Keratinocyte (primary cell): ENCODE data around the gene CCDC146. TPM values are rescaled to one million over a fixed set of nuclear protein-coding genes. Genes with fewer than 3 reads are reported as not detected.

ENCODE experiments used
- DNase-seq: peaks from one replicate; pipeline ENCODE4 v3.0.0-alpha.2; 2011; ENCODE audit warnings: low read depth, missing footprints, low spot score
- FAIRE-seq: peaks from 2 replicates; lab custom pipeline; 2011; peaks lifted over from hg19 to GRCh38; lab: Jason Lieb, UNC
- H2AFZ ChIP-seq: 2 replicates; pipeline ENCODE4 v1.6.0; 2012; ENCODE audit warnings: low read length, control low read depth, inconsistent platforms; ENCODE audit not compliant: control insufficient read depth
- H3K27ac ChIP-seq: 2 replicates; pipeline ENCODE4 v1.5.1; 2011; ENCODE audit warnings: low read length; ENCODE audit not compliant: control insufficient read depth, insufficient read depth
- H3K27me3 ChIP-seq: 3 replicates; pipeline ENCODE4 v1.6.0; 2011; ENCODE audit warnings: low read length; ENCODE audit not compliant: control insufficient read depth, insufficient read depth; ENCODE audit errors: extremely low read depth
- H3K36me3 ChIP-seq, 2 experiments: 2 replicates in 1 of 2; 3 replicates in 1 of 2; pipeline ENCODE4 v1.5.1; 2011; ENCODE audit warnings: low read length in 2 of 2, mild to moderate bottlenecking in 1 of 2; ENCODE audit not compliant: control insufficient read depth in 2 of 2, insufficient read depth in 2 of 2; ENCODE audit errors: extremely low read depth in 1 of 2
- H3K4me1 ChIP-seq: 3 replicates; pipeline ENCODE4 v1.5.1; 2011; ENCODE audit warnings: low read length; ENCODE audit not compliant: control insufficient read depth, insufficient read depth; ENCODE audit errors: extremely low read depth
- H3K4me2 ChIP-seq: 3 replicates; pipeline ENCODE4 v1.6.0; 2011; ENCODE audit warnings: low read depth, low read length; ENCODE audit not compliant: control insufficient read depth, insufficient read depth; ENCODE audit errors: extremely low read depth
- H3K4me3 ChIP-seq, 3 experiments: fragments of 200-600 bp in 1 of 3; sonication (generic) in 1 of 3; 2 replicates in 2 of 3; 3 replicates in 1 of 3; pipeline ENCODE4 v1.5.1; 2011 to 2016; ENCODE audit warnings: low read length in 3 of 3, mild to moderate bottlenecking in 3 of 3, control low read depth in 2 of 3, inconsistent platforms in 1 of 3, low read depth in 1 of 3, mixed read lengths in 1 of 3, mixed run types in 1 of 3, moderate library complexity in 1 of 3; ENCODE audit not compliant: control insufficient read depth in 2 of 3, insufficient read depth in 2 of 3; ENCODE audit errors: extremely low read depth in 1 of 3
- H3K79me2 ChIP-seq: 2 replicates; pipeline ENCODE4 v1.6.0; 2012; ENCODE audit warnings: low read length; ENCODE audit not compliant: control insufficient read depth, insufficient read depth
- H3K9ac ChIP-seq: 3 replicates; pipeline ENCODE4 v1.6.0; 2011; ENCODE audit warnings: low read length; ENCODE audit not compliant: control insufficient read depth, insufficient read depth; ENCODE audit errors: extremely low read depth
- H3K9me1 ChIP-seq: 3 replicates; pipeline ENCODE4 v1.6.0; 2011; ENCODE audit warnings: low read length; ENCODE audit not compliant: control insufficient read depth, insufficient read depth; ENCODE audit errors: extremely low read depth
- H3K9me3 ChIP-seq: 2 replicates; pipeline ENCODE4 v1.5.1; 2012; ENCODE audit warnings: low read depth, low read length; ENCODE audit not compliant: control insufficient read depth
- H4K20me1 ChIP-seq: 3 replicates; pipeline ENCODE4 v1.6.0; 2011; ENCODE audit warnings: low read length; ENCODE audit not compliant: control insufficient read depth, insufficient read depth; ENCODE audit errors: extremely low read depth
- CTCF ChIP-seq, 3 experiments: IDR thresholded peaks in 1 of 3; conservative IDR thresholded peaks in 1 of 3; optimal IDR thresholded peaks in 1 of 3; 2 replicates in 2 of 3; 3 replicates in 1 of 3; pipeline versions ENCODE3 to v1.5.1; 2011; ENCODE audit warnings: low read length in 3 of 3, mild to moderate bottlenecking in 3 of 3, moderate library complexity in 2 of 3, control low read depth in 1 of 3, inconsistent platforms in 1 of 3; ENCODE audit not compliant: insufficient read depth in 2 of 3; ENCODE audit errors: extremely low read depth in 1 of 3
- EZH2 ChIP-seq: IDR thresholded peaks from one replicate; pipeline ENCODE4 v1.6.1; 2012; ENCODE audit warnings: inconsistent platforms, mild to moderate bottlenecking, low read length, moderate library complexity
- dilution Hi-C: fragments of 300-500 bp; cut with MboI; formaldehyde crosslinking; loops from one replicate; pipeline ENCODE4 v1.7.0; 2020; ENCODE audit warnings: low sequenced_read_pairs; ENCODE audit not compliant: extremely low pct_ligation_motif_present
- polyA plus RNA-seq, 5 experiments: library from polyadenylated mRNA; depleted of rRNA in 3 of 5; stranded (reverse) in 3 of 5; stranded (forward) in 1 of 5; unstranded in 1 of 5; fragments of >200 nt; gene quantifications; 1 replicate in 1 of 5; 2 replicates in 3 of 5; 3 replicates in 1 of 5; pipeline versions ENCODE4 v1.2.1 to v1.2.3, GENCODE V29; 2011 to 2012; ENCODE audit warnings: missing spikeins in 2 of 5, low read depth in 1 of 5, low replicate concordance in 1 of 5

CCDC146 gene
- polyA plus RNA-seq, 1 donor (not counting 4 experiments of a cell fraction or from before 2014, with no cell fraction given): 5.7 TPM

- FAIRE-seq (no peak), DNase-seq (no peak)
- Histone ChIP-seq H3K4me1 (no peaks in the 10 kb centered on the region), H3K9me3 (no peaks in the 10 kb centered on the region), H3K9ac (no peak overlapping the region), H3K4me3 (no peak overlapping the region), H2AFZ (no peak overlapping the region), H3K27ac (no peak overlapping the region), H3K79me2 (no peaks in the 10 kb centered on the region), H3K27me3 (no peaks in the 10 kb centered on the region), H3K36me3 (no peaks in the 10 kb centered on the region), H3K4me2 (no peak overlapping the region), H3K9me1 (no peaks in the 10 kb centered on the region), H4K20me1 (no peaks in the 10 kb centered on the region)
- dilution Hi-C loops: no loop called here
- TF ChIP-seq EZH2 (no peak), CTCF (optimal IDR thresholded peaks at IDR 0.05 in 1 of 3, IDR thresholded peaks at IDR 0.05 in 1 of 3, conservative IDR thresholded peaks at IDR 0.05 in 1 of 3; ENCODE audit: extremely low read depth in 1 of 3, insufficient read depth in 2 of 3, low read length in 3 of 3) (no peak)
Observed at GRCh38 chr7:77258593-77258992, 136.2 kb downstream of the CCDC146 start.

GRCh38 chr7:77262316-77262715 lies 139.9 kb downstream of the CCDC146 start:
- H3K36me3 ChIP-seq: no peaks in the 10 kb centered on the region
- no peak overlapping the region for H3K4me2 ChIP-seq
- no peak overlapping the region for H3K9ac ChIP-seq
- dilution Hi-C loops: no loop called here
- no peaks in the 10 kb centered on the region for H3K4me1 ChIP-seq
- no peaks in the 10 kb centered on the region for H4K20me1 ChIP-seq
- H3K9me3 ChIP-seq: no peaks in the 10 kb centered on the region
- no peaks in the 10 kb centered on the region for H3K27me3 ChIP-seq
- H3K4me3 ChIP-seq: no peak overlapping the region
- H2AFZ ChIP-seq: no peak overlapping the region
- DNase-seq (no peak), FAIRE-seq (no peak)
- H3K79me2 ChIP-seq: no peaks in the 10 kb centered on the region
- TF ChIP-seq CTCF (optimal IDR thresholded peaks at IDR 0.05 in 1 of 3, IDR thresholded peaks at IDR 0.05 in 1 of 3, conservative IDR thresholded peaks at IDR 0.05 in 1 of 3; ENCODE audit: extremely low read depth in 1 of 3, insufficient read depth in 2 of 3, low read length in 3 of 3) (no peak), EZH2 (no peak)
- H3K27ac ChIP-seq: no peak overlapping the region
- no peaks in the 10 kb centered on the region for H3K9me1 ChIP-seq
